Activated CD8-positive, alpha-beta T cell treated with anti-CD3 and anti-CD28 coated beads for 36 hours (primary cell): Measurements from ENCODE around the gene CMIP. TPM values are rescaled to one million over a fixed set of nuclear protein-coding genes. Genes with fewer than 3 reads are reported as not detected.

Experiments
- ATAC-seq: fragments of 200-7000 bp; cut with Tn5 transposase; one replicate; pipeline ENCODE4 v1.10.0; 2021; ENCODE audit warnings: mild to moderate bottlenecking, moderate library complexity
- CTCF ChIA-PET: fragments of 350-600 bp; sonication (Branson Sonifier 250); formaldehyde crosslinking; loops from one replicate; lab custom pipeline; 2021; ENCODE audit warnings: antibody characterized with exemption; lab: Charles Lee
- POLR2A ChIA-PET: fragments of 350-600 bp; sonication (Branson Sonifier 250); formaldehyde crosslinking; loops from one replicate; lab custom pipeline; 2021; ENCODE audit warnings: antibody characterized with exemption; lab: Charles Lee
- DNase-seq: peaks from one replicate; pipeline ENCODE4 v3.0.0-alpha.2; 2020
- H3K27ac Mint-ChIP-seq: one replicate; pipeline ENCODE4 v1.8.0; 2021; ENCODE audit warnings: mild to moderate bottlenecking, mixed read lengths
- H3K27me3 Mint-ChIP-seq: one replicate; pipeline ENCODE4 v1.8.0; 2021; ENCODE audit warnings: mixed read lengths
- H3K36me3 Mint-ChIP-seq: one replicate; pipeline ENCODE4 v1.8.0; 2021; ENCODE audit warnings: low read depth, mixed read lengths
- H3K4me1 Mint-ChIP-seq: one replicate; pipeline ENCODE4 v1.8.0; 2021; ENCODE audit warnings: low read depth, mixed read lengths
- H3K4me3 Mint-ChIP-seq: one replicate; pipeline ENCODE4 v1.8.0; 2021; ENCODE audit warnings: mild to moderate bottlenecking, moderate library complexity, mixed read lengths
- H3K9me3 Mint-ChIP-seq: one replicate; pipeline ENCODE4 v1.8.0; 2021; ENCODE audit warnings: mixed read lengths
- intact Hi-C: fragments of 100-400 bp; cut with micrococcal nuclease; formaldehyde crosslinking; loops from one replicate; pipeline ENCODE4 v1.10.0; 2022
- total RNA-seq, 2 experiments: library from RNA; stranded (reverse); gene quantifications; one replicate each; pipeline ENCODE4 v1.2.3, GENCODE V29; 2021
- TF ChIP-seq, protein P1 (sequence below): fragments of 200-600 bp; IDR thresholded peaks from one replicate; pipeline ENCODE4 v1.8.0; 2022; ENCODE audit warnings: antibody characterized with exemption, mild to moderate bottlenecking

CMIP gene
- total RNA-seq, 2 experiments from 2014 or later, result 37.6 to 38.5 TPM

DNA sequence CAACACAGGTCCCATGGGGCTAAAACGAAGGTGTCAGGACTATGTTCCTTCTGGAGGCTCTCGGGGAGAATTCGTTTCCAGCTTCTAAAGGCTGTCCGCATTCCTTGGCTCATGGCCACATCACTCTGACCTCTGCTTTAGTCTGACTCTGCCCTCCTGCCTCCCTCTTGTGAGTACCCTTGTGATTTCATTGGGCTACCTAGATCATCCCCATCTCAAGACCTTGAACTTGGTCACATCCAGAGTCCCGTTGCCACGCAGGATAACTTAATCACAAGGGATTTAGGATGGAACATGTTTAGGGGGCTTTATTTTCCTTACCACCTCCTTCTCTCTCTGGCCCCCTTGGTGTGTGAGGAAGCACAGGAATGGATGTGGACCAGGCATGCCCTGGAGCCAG lies 173.6 kb downstream of the CMIP start:
- CTCF ChIA-PET, result interaction anchor here (1.0 kb wide), 1 partner anchor 79 kb away, joined by 3 read pairs; no protein-coding TSS in a partner anchor
- POLR2A ChIA-PET, result interaction anchor here (1.1 kb wide), 1 partner anchor 10 kb away, joined by 3 read pairs; no protein-coding TSS in a partner anchor
- Mint-ChIP-seq H3K27me3 (no peaks in the 10 kb centered on the region), H3K27ac (no peak overlapping the region), H3K4me3 (no peak overlapping the region), H3K36me3 (peaks cover 6% of the 10 kb centered on the region), H3K9me3 (no peaks in the 10 kb centered on the region), H3K4me1 (peaks cover 13% of the 10 kb centered on the region)
- TF ChIP-seq, protein P1, sequence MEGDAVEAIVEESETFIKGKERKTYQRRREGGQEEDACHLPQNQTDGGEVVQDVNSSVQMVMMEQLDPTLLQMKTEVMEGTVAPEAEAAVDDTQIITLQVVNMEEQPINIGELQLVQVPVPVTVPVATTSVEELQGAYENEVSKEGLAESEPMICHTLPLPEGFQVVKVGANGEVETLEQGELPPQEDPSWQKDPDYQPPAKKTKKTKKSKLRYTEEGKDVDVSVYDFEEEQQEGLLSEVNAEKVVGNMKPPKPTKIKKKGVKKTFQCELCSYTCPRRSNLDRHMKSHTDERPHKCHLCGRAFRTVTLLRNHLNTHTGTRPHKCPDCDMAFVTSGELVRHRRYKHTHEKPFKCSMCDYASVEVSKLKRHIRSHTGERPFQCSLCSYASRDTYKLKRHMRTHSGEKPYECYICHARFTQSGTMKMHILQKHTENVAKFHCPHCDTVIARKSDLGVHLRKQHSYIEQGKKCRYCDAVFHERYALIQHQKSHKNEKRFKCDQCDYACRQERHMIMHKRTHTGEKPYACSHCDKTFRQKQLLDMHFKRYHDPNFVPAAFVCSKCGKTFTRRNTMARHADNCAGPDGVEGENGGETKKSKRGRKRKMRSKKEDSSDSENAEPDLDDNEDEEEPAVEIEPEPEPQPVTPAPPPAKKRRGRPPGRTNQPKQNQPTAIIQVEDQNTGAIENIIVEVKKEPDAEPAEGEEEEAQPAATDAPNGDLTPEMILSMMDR, result no peak
- DNase-seq (no peak), ATAC-seq (no peak)
- intact Hi-C loops, result no loop called here

DNA sequence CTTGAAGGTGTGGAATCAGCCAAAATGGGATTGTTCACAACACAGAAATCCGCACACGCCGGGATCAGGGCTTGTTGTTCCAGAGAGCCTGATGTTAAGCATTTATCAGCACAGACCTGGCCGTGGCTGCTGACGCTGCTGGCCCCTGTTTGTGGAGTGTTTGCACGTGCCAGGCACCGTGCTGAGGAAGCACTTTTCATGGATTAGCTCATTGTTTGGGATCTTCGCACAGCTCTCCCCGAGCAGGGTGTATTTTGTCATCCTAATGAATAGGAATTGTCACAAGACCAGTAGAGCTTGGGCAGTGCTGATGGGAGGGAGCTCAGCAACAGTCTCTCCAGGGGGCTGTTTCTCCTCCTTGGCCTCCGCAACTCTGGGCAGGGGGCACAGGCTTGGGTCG lies 174.1 kb downstream of the CMIP start:
- no peak for ATAC-seq
- intact Hi-C loops, result no loop called here
- peaks cover 6% of the 10 kb centered on the region for H3K36me3 Mint-ChIP-seq
- TF ChIP-seq, protein P1, result no peak
- peaks cover 13% of the 10 kb centered on the region for H3K4me1 Mint-ChIP-seq
- H3K27me3 Mint-ChIP-seq, result no peaks in the 10 kb centered on the region
- ChIA-PET POLR2A (interaction anchor here (1.1 kb wide), 1 partner anchor 10 kb away, joined by 3 read pairs; no protein-coding TSS in a partner anchor), CTCF (interaction anchor here (1.0 kb wide), 1 partner anchor 79 kb away, joined by 3 read pairs; no protein-coding TSS in a partner anchor)
- no peak for DNase-seq
- H3K4me3 Mint-ChIP-seq, result no peak overlapping the region
- H3K27ac Mint-ChIP-seq, result no peak overlapping the region
- no peaks in the 10 kb centered on the region for H3K9me3 Mint-ChIP-seq

DNA sequence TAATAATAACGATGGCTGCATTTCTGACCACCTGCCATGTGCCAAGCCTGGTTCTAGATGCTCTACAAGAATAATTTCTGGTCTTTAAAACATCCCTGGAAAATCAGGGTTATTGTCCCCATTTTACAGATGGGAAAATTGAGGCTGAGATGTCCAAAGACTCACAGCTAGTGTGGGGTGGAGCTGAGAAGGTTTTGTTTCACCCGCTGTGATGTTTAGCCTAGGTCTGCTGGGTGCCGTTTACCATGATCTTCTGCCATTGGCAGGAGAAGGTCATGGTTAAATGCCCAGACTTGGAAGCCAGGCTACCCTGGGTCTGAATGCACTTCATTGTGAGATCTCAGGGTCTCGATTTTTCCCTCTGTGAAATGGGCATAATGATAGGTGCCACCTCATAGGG lies 175.4 kb downstream of the CMIP start:
- DNase-seq (no peak), ATAC-seq (no peak)
- H3K27ac Mint-ChIP-seq, result peak overlapping the region; percentile 62
- H3K9me3 Mint-ChIP-seq, result no peaks in the 10 kb centered on the region
- TF ChIP-seq, protein P1, result no peak
- ChIA-PET CTCF (interaction anchor here (0.9 to 6.1 kb wide), 3 partner anchors 77 to 103 kb away, joined by 4 to 38 read pairs (median 37); no protein-coding TSS in a partner anchor), POLR2A (interaction anchor here (1.4 kb wide), 1 partner anchor 14 kb away, joined by 3 read pairs; no protein-coding TSS in a partner anchor)
- peaks cover 13% of the 10 kb centered on the region for H3K4me1 Mint-ChIP-seq
- intact Hi-C loops, result loop anchor here (5.0 kb wide), 1 partner anchor 218 kb away; no protein-coding TSS in a partner anchor
- H3K4me3 Mint-ChIP-seq, result no peak overlapping the region
- no peaks in the 10 kb centered on the region for H3K27me3 Mint-ChIP-seq
- H3K36me3 Mint-ChIP-seq, result peaks cover 6% of the 10 kb centered on the region

DNA sequence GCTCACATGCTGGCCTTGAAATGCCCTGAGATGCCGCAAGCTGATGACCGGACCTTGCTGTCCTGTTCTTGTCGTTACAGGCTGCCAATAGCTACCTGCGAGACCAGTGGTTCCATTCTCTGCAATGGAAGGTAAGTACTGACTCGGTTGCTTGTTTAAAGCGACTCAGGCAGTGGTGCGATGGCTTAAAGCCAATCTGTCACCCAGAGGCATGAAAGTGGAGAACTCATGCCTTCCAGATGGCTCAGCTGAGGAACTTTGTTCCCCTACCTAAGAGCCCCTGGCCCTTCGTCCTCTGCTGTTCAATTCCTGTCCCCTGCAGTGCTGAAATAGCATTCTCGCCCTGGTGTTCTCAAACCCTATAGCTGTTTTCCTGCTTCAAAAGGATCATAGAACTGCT lies 176.2 kb downstream of the CMIP start:
- POLR2A ChIA-PET, result interaction anchor here (0.8 to 1.4 kb wide), 3 partner anchors 13 to 51 kb away, joined by 3 read pairs; no protein-coding TSS in a partner anchor
- Mint-ChIP-seq H3K36me3 (peaks cover 6% of the 10 kb centered on the region), H3K27me3 (no peaks in the 10 kb centered on the region), H3K27ac (no peak overlapping the region), H3K4me3 (no peak overlapping the region), H3K9me3 (no peaks in the 10 kb centered on the region), H3K4me1 (peaks cover 18% of the 10 kb centered on the region)
- TF ChIP-seq, protein P1, result no peak
- ATAC-seq (no peak), DNase-seq (no peak)
- CTCF ChIA-PET, result interaction anchor here (0.9 to 6.1 kb wide), 6 partner anchors 23 to 110 kb away, joined by 3 to 38 read pairs (median 18); no protein-coding TSS in a partner anchor
- intact Hi-C loops, result loop anchor here (5.0 kb wide), 1 partner anchor 218 kb away; no protein-coding TSS in a partner anchor

DNA sequence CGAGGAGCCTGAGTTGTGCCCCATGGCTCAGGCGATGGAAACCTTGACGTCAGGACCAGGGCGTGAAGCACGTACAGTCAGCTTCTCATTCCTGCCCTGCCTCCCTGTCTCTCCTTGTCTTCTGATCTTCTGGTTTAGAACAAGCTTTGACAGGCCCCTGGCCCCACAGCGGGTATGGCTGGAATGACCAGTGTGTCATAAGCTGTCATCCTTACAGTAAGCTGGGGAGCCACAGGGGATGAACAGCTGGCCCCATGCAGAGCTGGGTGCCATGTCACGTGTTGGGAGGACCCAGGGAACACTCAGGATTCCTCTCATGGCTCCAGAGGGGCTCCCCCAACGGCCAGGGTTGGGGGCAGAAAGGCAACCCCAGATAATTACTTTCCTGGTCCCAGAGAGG lies 176.9 kb downstream of the CMIP start:
- TF ChIP-seq, protein P1, result no peak
- intact Hi-C loops, result loop anchor here (5.0 kb wide), 1 partner anchor 219 kb away; no protein-coding TSS in a partner anchor
- POLR2A ChIA-PET, result interaction anchor here (0.8 to 1.1 kb wide), 3 partner anchors 46 to 162 kb away, joined by 3 read pairs; no protein-coding TSS in a partner anchor
- Mint-ChIP-seq H3K27ac (no peak overlapping the region), H3K36me3 (peaks cover 6% of the 10 kb centered on the region), H3K9me3 (no peaks in the 10 kb centered on the region), H3K27me3 (no peaks in the 10 kb centered on the region), H3K4me1 (peaks cover 12% of the 10 kb centered on the region), H3K4me3 (no peak overlapping the region)
- ATAC-seq, result no peak
- DNase-seq, result no peak
- CTCF ChIA-PET, result interaction anchor here (0.5 to 6.1 kb wide), 9 partner anchors 23 to 210 kb away, joined by 3 to 38 read pairs (median 6); no protein-coding TSS in a partner anchor
